ENCODE data around the gene ERICH4. TPM values are rescaled to one million over a fixed set of nuclear protein-coding genes. Genes with fewer than 3 reads are reported as not detected.

The ERICH4 gene
- total RNA-seq, 2 experiments from 2014 or later = not detected

GRCh38 chr19:41492843-41493242 lies 49.9 kb downstream of the ERICH4 start:
- ATAC-seq (no peak), DNase-seq (no peak)
- ChIA-PET CTCF (no interaction called here), POLR2A (no interaction called here)
- TF ChIP-seq CTCF (IDR thresholded peaks at IDR 0.05) = no peak
- no peak overlapping the region for H3K4me3 Mint-ChIP-seq
- no peaks in the 10 kb centered on the region for H3K4me1 Mint-ChIP-seq (ENCODE audit: low read depth)
- no peaks in the 10 kb centered on the region for H3K36me3 Mint-ChIP-seq (ENCODE audit: low read depth)
- peaks cover 6% of the 10 kb centered on the region for H3K27me3 Mint-ChIP-seq
- H3K27ac Mint-ChIP-seq = no peak overlapping the region
- H3K9me3 Mint-ChIP-seq = no peaks in the 10 kb centered on the region
- intact Hi-C loops (cut with micrococcal nuclease) = no loop called here

Other genes with a start within 250 kb of the ERICH4 start
- not detected for gene CYP2S1, start 249.9 kb upstream of the ERICH4 start, total RNA-seq
- gene AXL, start 223.9 kb upstream of the ERICH4 start, total RNA-seq = under 1 TPM; 0.36 to 0.50 TPM
- 100 to 1,000 TPM; 257 to 259 TPM for gene HNRNPUL1, start 178.8 kb upstream of the ERICH4 start, total RNA-seq
- 10 to 100 TPM; 15.9 to 20.4 TPM for gene CCDC97, start 133.0 kb upstream of the ERICH4 start, total RNA-seq
- 100 to 1,000 TPM; 112 to 123 TPM for gene TGFB1, start 89.2 kb upstream of the ERICH4 start, total RNA-seq
- 1 to 10 TPM; 3.1 to 5.1 TPM for gene B9D2, start 79.0 kb upstream of the ERICH4 start, total RNA-seq
- gene TMEM91, start 66.6 kb upstream of the ERICH4 start, total RNA-seq = 1 to 10 TPM; 8.9 to 9.1 TPM
- gene EXOSC5, start 45.8 kb upstream of the ERICH4 start, total RNA-seq = 10 to 100 TPM; 46.6 to 47.0 TPM
- 10 to 100 TPM; 32.3 to 36.9 TPM for gene BCKDHA, start 45.3 kb upstream of the ERICH4 start, total RNA-seq
- 1 to 10 TPM in 1 of 2 experiments, under 1 TPM in 1; 0.59 to 1.1 TPM for gene B3GNT8, start 15.8 kb upstream of the ERICH4 start, total RNA-seq
- gene DMAC2, start 3.2 kb upstream of the ERICH4 start, total RNA-seq = 10 to 100 TPM; 47.6 to 51.5 TPM
- 10 to 100 TPM; 17.7 to 19.8 TPM for gene CEACAM21, start 133.0 kb downstream of the ERICH4 start, total RNA-seq
- gene CEACAM4, start 183.9 kb downstream of the ERICH4 start, total RNA-seq = not detected
- gene CEACAM7, start 245.1 kb downstream of the ERICH4 start, total RNA-seq = not detected